ENCODE measurements around the gene NHLRC1. TPM values are rescaled to one million over a fixed set of nuclear protein-coding genes. Genes with fewer than 3 reads are reported as not detected.
A peak's percentile ranks its signal among the peaks of the same experiment; 100 is the strongest.

The NHLRC1 gene
- 0.27 TPM in 1 of 2 replicates, not detected in the other for total RNA-seq (2013; cell fraction: nucleolus; rRNA removed)
- total RNA-seq (2014; rRNA removed) (0.17 and 0.27 TPM in 2 replicates), total RNA-seq (2014; rRNA removed; fragmentation: Illumina TruSeq; extraction: Trizol) (0.09 TPM in 1 of 2 replicates, not detected in the other), total RNA-seq (2021) (0.15 and 0.21 TPM in 2 replicates), polyA plus RNA-seq (2011; rRNA removed) (0.04 TPM in 1 of 2 replicates, not detected in the other), polyA plus RNA-seq (2014; fragmentation: Illumina TruSeq; extraction: Trizol) (0.21 TPM in 1 of 2 replicates, not detected in the other), polyA plus RNA-seq (2014; fragmentation: Nextera tagmentation; extraction: Ambion mirVana) (under 1 TPM in 1 of 2 experiments, not detected in 1; 0.04 TPM), polyA plus RNA-seq (2014; rRNA removed) (0.22 and 0.23 TPM in 2 replicates), polyA plus RNA-seq (2016; fragmentation: Nextera tagmentation; extraction: Ambion mirVana) (under 1 TPM in 1 of 2 experiments, not detected in 1; 0.07 TPM), polyA minus RNA-seq (2011; rRNA and poly(A)+ RNA removed) (not detected in 2 replicates), Bru-seq, nascent RNA (percentile 23 among the genes with signal in this experiment), BruChase-seq, experiment 1, labeled RNA remaining after a 6-hour chase (percentile 23 among the genes with signal in this experiment), BruChase-seq, experiment 2, labeled RNA remaining after a 2-hour chase (percentile 18 among the genes with signal in this experiment)
- polyA plus RNA-seq (2011; ENCODE audit: low read depth) = 0.42 TPM
- not detected in 2 replicates for polyA plus RNA-seq (2011; cell fraction: cytosol; rRNA removed)
- polyA plus RNA-seq (2011; cell fraction: nucleus; rRNA removed) = not detected in 2 replicates
- 0.27 and 0.45 TPM in 2 replicates for polyA plus RNA-seq (2012)
- polyA minus RNA-seq (2011; cell fraction: cytosol; rRNA and poly(A)+ RNA removed) = not detected in 2 replicates
- 0.12 TPM in 1 of 2 replicates, not detected in the other for polyA minus RNA-seq (2011; cell fraction: nucleus; rRNA and poly(A)+ RNA removed)
- long read RNA-seq, experiment 1 = 0 reads
- long read RNA-seq, experiment 2 = 0 reads

DNA sequence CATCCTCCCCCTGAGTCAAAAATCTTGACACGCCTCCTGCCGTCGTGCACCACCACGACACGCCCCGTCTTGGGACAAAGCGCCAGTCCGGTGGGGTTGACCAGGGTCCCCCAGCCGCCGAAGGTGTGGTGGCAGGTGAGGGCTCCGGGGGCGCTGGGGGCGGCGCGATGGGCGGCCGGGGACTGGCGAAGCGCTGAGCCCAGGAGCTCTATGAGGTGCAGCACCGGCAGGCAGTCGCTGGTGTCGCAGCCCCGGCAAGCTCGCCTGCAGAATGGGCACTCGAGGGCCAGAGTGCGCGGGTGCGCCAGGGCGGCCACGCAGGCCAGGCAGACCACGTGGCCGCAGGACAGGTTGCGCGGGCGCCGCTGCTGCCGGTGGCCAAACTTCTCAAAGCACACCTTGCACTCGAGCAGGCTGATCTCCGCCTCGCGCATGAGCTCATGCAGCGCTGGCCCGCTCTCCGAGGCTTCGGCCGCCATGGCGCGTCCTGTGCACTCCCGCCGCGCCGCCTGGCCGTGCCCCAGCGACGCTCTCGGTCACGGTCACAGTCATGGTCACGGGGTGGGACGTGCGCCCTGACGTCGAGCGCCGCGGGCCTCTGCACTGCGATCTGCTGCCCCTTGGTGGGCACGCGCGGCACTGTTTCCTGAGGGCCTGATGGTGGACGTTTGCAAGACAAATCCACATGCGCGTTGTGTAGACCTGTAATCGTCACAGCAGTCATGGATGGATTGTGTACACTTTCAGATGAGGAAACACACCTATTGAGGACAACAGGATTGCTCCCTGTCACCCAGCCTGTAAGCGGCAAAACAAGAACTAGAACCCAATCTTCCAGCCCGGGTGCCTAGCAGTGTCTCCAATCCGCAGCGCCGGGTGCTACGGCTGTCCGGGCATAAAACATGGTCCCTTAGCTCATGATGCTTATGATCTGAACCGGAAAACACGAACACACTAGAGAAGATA is at the start of gene NHLRC1:
Gene NHLRC1, minus strand, starts transcription at position 550 of the 966 bp plus-strand sequence. Its CDS starts 71 bp downstream, at position 479.
- in situ Hi-C loops (cut with MboI) = no loop called here
- no TSS peak for BruUV-seq (replicated peaks)
- TF ChIP-seq SMC3 (IDR thresholded peaks at IDR 0.05; ENCODE audit: borderline replicate concordance, low read length) = peak; percentile 63
- 0 out of 2 replicates have a peak, but pooled peaks have one; percentile 50 for TF ChIP-seq TCF3 (IDR thresholded peaks at IDR 0.05; ENCODE audit: borderline replicate concordance, insufficient read depth, low read depth, low read length)
- TF ChIP-seq RAD21 (IDR thresholded peaks at IDR 0.05; ENCODE audit: insufficient read depth, low read depth, low read length) = peak; percentile 74
- TF ChIP-seq, protein P1, sequence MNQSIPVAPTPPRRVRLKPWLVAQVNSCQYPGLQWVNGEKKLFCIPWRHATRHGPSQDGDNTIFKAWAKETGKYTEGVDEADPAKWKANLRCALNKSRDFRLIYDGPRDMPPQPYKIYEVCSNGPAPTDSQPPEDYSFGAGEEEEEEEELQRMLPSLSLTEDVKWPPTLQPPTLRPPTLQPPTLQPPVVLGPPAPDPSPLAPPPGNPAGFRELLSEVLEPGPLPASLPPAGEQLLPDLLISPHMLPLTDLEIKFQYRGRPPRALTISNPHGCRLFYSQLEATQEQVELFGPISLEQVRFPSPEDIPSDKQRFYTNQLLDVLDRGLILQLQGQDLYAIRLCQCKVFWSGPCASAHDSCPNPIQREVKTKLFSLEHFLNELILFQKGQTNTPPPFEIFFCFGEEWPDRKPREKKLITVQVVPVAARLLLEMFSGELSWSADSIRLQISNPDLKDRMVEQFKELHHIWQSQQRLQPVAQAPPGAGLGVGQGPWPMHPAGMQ (IDR thresholded peaks at IDR 0.05; ENCODE audit: borderline replicate concordance) = no peak
- no peak for TF ChIP-seq ZNF384 (IDR thresholded peaks at IDR 0.05; ENCODE audit: borderline replicate concordance, low read depth, low read length)
- 0 out of 2 replicates have a peak, but pooled peaks have one; percentile 24 for TF ChIP-seq NR2F1 (conservative IDR thresholded peaks at IDR 0.05)
- TF ChIP-seq, protein P2, sequence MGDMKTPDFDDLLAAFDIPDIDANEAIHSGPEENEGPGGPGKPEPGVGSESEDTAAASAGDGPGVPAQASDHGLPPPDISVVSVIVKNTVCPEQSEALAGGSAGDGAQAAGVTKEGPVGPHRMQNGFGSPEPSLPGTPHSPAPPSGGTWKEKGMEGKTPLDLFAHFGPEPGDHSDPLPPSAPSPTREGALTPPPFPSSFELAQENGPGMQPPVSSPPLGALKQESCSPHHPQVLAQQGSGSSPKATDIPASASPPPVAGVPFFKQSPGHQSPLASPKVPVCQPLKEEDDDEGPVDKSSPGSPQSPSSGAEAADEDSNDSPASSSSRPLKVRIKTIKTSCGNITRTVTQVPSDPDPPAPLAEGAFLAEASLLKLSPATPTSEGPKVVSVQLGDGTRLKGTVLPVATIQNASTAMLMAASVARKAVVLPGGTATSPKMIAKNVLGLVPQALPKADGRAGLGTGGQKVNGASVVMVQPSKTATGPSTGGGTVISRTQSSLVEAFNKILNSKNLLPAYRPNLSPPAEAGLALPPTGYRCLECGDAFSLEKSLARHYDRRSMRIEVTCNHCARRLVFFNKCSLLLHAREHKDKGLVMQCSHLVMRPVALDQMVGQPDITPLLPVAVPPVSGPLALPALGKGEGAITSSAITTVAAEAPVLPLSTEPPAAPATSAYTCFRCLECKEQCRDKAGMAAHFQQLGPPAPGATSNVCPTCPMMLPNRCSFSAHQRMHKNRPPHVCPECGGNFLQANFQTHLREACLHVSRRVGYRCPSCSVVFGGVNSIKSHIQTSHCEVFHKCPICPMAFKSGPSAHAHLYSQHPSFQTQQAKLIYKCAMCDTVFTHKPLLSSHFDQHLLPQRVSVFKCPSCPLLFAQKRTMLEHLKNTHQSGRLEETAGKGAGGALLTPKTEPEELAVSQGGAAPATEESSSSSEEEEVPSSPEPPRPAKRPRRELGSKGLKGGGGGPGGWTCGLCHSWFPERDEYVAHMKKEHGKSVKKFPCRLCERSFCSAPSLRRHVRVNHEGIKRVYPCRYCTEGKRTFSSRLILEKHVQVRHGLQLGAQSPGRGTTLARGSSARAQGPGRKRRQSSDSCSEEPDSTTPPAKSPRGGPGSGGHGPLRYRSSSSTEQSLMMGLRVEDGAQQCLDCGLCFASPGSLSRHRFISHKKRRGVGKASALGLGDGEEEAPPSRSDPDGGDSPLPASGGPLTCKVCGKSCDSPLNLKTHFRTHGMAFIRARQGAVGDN (IDR thresholded peaks at IDR 0.05) = peak; percentile 64; the same call in 1 of the 2 replicates
- peak; percentile 59; the same call in 1 of the 2 replicates for TF ChIP-seq LARP7 (IDR thresholded peaks at IDR 0.05)

More for the DNA sequence above, at the start of gene NHLRC1:
- Histone ChIP-seq H3K36me3 (ENCODE audit: control insufficient read depth in 2 of 2, insufficient read depth in 2 of 2, low read length in 1 of 2) (no peaks in the 10 kb centered on the region), H3K27ac (ENCODE audit: control insufficient read depth, insufficient read depth) (no peak within 1 kb of the TSS), H3K79me2 (ENCODE audit: control insufficient read depth, insufficient read depth, low read length) (no peaks in the 10 kb centered on the region), H2AFZ (ENCODE audit: control insufficient read depth, low read depth, low read length) (peak within 1 kb of the TSS; percentile 86), H3K4me2 (ENCODE audit: control insufficient read depth, insufficient read depth) (peak within 1 kb of the TSS; percentile 50), H3K4me1 (ENCODE audit: control insufficient read depth, insufficient read depth, low read length) (no peaks in the 10 kb centered on the region), H3K9me3 (replicated peaks; ENCODE audit: control insufficient read depth, insufficient read depth, low read length) (no peaks in the 10 kb centered on the region; the same call in 2 of the 3 replicates), H3K27me3 (replicated peaks in 1 of 2; ENCODE audit: control insufficient read depth in 2 of 2, insufficient read depth in 2 of 2, low read length in 1 of 2) (no peaks in the 10 kb centered on the region), H3K9ac (ENCODE audit: control insufficient read depth, insufficient read depth, low read length) (no peak within 1 kb of the TSS), H3K4me3 (no peak within 1 kb of the TSS; the same call in 1 of the 2 replicates), H4K20me1 (ENCODE audit: control insufficient read depth, insufficient read depth) (no peaks in the 10 kb centered on the region)
- SMC1A ChIA-PET (ENCODE audit: uncharacterized antibody, unreplicated experiment) = interaction anchor here (1.0 to 2.3 kb wide), 4 partner anchors 12 to 381 kb away, joined by 3 to 7 read pairs (median 6); no protein-coding TSS in a partner anchor
- DNase-seq (ENCODE audit: low read depth, low spot score) (peak; percentile 13), FAIRE-seq (no peak), ATAC-seq (peak; percentile 94)
- RAD21 ChIA-PET (ENCODE audit: unreplicated experiment) = interaction anchor here (1.0 kb wide), 1 partner anchor 383 kb away, joined by 3 read pairs; no protein-coding TSS in a partner anchor
- CTCF ChIA-PET = interaction anchor here (0.6 to 1.7 kb wide), 7 partner anchors 29 to 383 kb away, joined by 3 to 8 read pairs (median 3); no protein-coding TSS in a partner anchor
- intact Hi-C loops (cut with micrococcal nuclease; ENCODE audit: unreplicated experiment) = loop anchor here (5.0 to 10.0 kb wide), 4 partner anchors 135 to 968 kb away; partner anchors contain the start of gene KIF13A
- 59% methylated on average over 80 of the region's 82 CpGs for WGBS (ENCODE audit: insufficient coverage, insufficient replicate concordance, low lambda C conversion rate, missing lambda C conversion rate)
- POLR2A ChIA-PET = no interaction called here

Measured in GM12878 (cell line).